Right lobe of liver (tissue), 4 donors: ENCODE data around the gene COMP.

Source experiments
- POLR2A ChIP-seq: fragments of 450-650 bp; IDR thresholded peaks from one replicate; pipeline ENCODE4 v1.6.1; 2017; ENCODE audit warnings: antibody characterized with exemption, mild to moderate bottlenecking
- TF ChIP-seq, protein P1 (sequence below), 4 donors: fragments of 200-600 bp in 3 of 4; fragments of 450-650 bp in 1 of 4; IDR thresholded peaks; one replicate each; pipeline versions ENCODE4 v1.5.1 to v1.8.0; 2016 to 2022; ENCODE audit warnings: antibody characterized with exemption in 4 of 4, mild to moderate bottlenecking in 2 of 4
- donor health status: DM: no; HTN: no; CAD: no.
- donor health status: DM: no; HTN: no; CAD: no.
- donor health status: DM: no; HTN: yes; CAD: no.

DNA sequence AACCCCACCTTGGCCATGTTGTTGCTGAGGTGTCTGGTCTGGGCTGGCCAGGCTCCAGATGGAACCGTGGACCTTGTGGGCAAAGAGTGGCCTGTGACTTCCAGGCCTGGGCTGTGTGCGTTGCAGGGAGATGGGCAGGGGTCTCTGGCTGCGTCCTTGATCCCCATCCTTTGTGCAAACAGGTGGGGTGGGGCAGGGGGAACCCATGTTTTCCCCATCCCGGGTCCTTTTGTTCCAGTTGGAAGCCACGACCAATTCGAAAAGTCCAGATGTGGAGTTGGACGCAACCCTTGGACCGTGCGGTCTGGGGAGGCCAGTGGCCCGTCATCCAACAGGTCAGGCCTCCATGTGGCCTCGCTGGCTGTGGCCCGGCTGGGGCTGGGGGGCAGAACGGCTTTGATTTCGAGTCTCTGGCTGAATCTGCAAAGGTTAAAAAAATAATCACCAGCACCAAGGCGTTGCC is 13.1 kb upstream of the COMP start:
- TF ChIP-seq, protein P1, sequence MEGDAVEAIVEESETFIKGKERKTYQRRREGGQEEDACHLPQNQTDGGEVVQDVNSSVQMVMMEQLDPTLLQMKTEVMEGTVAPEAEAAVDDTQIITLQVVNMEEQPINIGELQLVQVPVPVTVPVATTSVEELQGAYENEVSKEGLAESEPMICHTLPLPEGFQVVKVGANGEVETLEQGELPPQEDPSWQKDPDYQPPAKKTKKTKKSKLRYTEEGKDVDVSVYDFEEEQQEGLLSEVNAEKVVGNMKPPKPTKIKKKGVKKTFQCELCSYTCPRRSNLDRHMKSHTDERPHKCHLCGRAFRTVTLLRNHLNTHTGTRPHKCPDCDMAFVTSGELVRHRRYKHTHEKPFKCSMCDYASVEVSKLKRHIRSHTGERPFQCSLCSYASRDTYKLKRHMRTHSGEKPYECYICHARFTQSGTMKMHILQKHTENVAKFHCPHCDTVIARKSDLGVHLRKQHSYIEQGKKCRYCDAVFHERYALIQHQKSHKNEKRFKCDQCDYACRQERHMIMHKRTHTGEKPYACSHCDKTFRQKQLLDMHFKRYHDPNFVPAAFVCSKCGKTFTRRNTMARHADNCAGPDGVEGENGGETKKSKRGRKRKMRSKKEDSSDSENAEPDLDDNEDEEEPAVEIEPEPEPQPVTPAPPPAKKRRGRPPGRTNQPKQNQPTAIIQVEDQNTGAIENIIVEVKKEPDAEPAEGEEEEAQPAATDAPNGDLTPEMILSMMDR (IDR thresholded peaks at IDR 0.05), result no peak
- no peak for TF ChIP-seq POLR2A
